ENCODE results near the gene PPM1B.
A peak's percentile ranks its signal among the peaks of the same experiment; 100 is the strongest.

The PPM1B gene

DNA sequence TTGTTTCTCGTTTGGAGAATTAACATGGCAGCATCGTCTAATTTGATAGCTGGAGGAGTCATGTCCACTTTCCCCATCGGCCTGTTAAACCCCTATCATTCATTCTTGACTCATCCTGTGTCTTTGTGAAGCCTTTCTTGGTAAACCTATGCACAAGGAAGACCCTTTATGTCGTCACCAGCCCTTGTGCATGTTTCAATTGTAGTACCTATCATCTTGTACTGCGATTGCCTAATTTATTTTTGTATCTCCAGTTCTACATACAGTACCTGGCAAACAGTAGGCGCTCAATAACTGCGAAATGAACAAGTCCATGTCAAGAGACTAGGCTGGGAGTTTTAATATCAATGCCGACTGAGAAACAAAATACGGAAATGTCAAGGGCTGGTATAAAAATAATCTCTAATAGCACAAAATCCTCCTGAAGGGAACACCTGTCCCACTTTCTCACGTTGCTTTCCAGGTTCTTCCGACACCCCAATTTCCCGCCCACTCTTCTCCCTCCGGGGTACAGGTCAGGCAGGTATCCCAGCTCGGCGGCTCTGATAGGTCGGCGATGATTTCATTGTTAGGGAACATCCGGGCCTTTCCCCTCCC lies 1.3 kb upstream of the PPM1B start:
- H3K27me3 ChIP-seq (ENCODE audit: insufficient read depth, low read depth): no peaks in the 10 kb centered on the region
- H3K9ac ChIP-seq: peak overlapping the region; percentile 59
- peaks cover 22% of the 10 kb centered on the region for H3K4me1 ChIP-seq (ENCODE audit: low read depth, poor library complexity, severe bottlenecking)
- no peaks in the 10 kb centered on the region for H3K36me3 ChIP-seq (ENCODE audit: insufficient read depth)
- peaks cover 33% of the 10 kb centered on the region for H3K79me2 ChIP-seq (ENCODE audit: insufficient read depth, low read depth)
- peak overlapping the region; percentile 94 for H3K4me2 ChIP-seq
- H3K27ac ChIP-seq: peak overlapping the region; percentile 74
- peak overlapping the region; percentile 46 for H2AFZ ChIP-seq (ENCODE audit: low read depth)
- peak overlapping the region; percentile 92 for H3K4me3 ChIP-seq (IDR thresholded peaks at IDR 0.05; ENCODE audit: insufficient read depth, low read depth, low read length)
- TF ChIP-seq, protein P1, sequence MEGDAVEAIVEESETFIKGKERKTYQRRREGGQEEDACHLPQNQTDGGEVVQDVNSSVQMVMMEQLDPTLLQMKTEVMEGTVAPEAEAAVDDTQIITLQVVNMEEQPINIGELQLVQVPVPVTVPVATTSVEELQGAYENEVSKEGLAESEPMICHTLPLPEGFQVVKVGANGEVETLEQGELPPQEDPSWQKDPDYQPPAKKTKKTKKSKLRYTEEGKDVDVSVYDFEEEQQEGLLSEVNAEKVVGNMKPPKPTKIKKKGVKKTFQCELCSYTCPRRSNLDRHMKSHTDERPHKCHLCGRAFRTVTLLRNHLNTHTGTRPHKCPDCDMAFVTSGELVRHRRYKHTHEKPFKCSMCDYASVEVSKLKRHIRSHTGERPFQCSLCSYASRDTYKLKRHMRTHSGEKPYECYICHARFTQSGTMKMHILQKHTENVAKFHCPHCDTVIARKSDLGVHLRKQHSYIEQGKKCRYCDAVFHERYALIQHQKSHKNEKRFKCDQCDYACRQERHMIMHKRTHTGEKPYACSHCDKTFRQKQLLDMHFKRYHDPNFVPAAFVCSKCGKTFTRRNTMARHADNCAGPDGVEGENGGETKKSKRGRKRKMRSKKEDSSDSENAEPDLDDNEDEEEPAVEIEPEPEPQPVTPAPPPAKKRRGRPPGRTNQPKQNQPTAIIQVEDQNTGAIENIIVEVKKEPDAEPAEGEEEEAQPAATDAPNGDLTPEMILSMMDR (conservative IDR thresholded peaks at IDR 0.05; ENCODE audit: low read depth, low read length): no peak
- H4K20me1 ChIP-seq (ENCODE audit: insufficient read depth): peaks cover 6% of the 10 kb centered on the region; the same call in 1 of the 2 replicates

DNA sequence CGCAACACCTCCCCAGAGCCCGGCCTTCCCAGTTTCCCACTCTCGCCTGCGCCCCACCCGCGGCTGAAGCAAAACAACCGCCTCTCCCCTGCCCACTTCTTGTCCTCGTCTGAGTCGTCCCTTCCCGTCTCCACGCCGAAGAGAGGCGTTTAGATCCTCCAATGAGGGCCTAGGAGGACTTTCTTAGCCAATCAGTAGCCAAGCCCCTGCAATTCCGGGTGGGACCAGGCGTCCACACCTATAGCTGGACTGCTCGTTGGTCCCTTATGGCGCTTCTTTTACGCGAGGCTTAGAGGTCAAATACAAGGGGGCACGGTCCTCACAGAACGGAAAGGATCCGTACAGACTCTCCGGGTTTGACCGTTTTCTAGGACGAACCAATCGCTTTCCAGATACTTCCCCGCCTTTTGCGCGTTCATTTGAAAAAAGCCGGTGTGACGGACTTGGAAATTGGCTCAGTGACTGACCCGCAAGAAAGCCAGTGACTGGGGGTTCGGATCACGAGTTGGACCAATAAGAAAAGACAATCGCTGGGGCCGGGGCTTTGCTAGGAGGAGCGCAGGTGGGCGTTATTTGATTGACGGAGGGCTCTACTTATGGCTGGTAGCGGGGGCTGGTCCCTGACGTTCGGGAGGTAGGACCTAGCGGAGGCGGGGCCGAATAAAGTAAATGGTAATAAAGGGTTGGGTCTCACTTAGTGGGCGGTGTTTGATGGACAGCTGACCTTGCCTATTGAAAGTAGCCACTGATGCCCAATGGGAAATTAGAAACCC lies 581 bp upstream of the PPM1B start:
- Histone ChIP-seq H3K4me1 (ENCODE audit: low read depth, poor library complexity, severe bottlenecking) (peaks cover 29% of the 10 kb centered on the region), H3K4me3 (IDR thresholded peaks at IDR 0.05; ENCODE audit: insufficient read depth, low read depth, low read length) (peak overlapping the region; percentile 92), H3K9ac (peak overlapping the region; percentile 59), H4K20me1 (ENCODE audit: insufficient read depth) (peaks cover 7% of the 10 kb centered on the region; the same call in 1 of the 2 replicates), H3K27me3 (ENCODE audit: insufficient read depth, low read depth) (no peaks in the 10 kb centered on the region), H3K27ac (peak overlapping the region; percentile 74), H3K4me2 (peak overlapping the region; percentile 94; the same call in 1 of the 2 replicates), H2AFZ (ENCODE audit: low read depth) (peak overlapping the region; percentile 46), H3K36me3 (ENCODE audit: insufficient read depth) (no peaks in the 10 kb centered on the region), H3K79me2 (ENCODE audit: insufficient read depth, low read depth) (peaks cover 40% of the 10 kb centered on the region)
- TF ChIP-seq, protein P1 (conservative IDR thresholded peaks at IDR 0.05; ENCODE audit: low read depth, low read length): no peak

DNA sequence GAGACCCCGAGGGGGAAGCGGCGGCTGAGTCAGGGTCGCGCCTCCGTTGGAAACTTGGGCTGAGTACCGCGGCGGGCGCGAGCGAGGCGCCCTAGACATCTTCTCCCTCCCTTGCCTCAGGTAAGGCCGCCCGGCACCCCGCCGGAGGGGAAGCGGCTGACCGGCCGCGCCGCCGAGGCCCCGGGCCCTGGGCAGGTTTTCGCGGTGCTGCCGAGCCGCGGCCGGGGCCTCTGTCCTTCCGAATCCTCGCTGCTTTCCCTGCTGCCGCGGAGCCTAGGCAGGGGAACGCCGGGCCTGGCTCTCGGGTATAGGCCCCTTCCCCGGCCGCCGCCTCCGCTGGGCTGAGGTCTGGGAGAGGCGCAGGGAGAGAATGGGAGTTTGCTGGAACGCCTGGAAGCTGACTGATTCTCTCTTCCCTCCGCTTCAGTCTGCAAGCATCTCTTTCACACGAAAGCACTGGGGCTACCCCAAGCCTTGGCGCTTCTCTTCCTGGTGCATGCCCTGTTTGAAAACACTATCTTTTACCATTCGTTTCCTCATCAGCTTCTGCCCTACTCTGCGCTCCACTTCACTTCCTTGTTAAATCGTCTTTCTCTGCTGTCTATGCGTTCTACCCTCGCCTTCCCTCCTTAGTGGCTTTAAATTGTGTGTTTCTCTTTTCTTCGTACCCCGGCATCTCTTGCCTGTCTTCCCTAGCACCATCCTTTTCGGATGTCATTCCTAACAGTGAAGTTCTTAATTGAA lies 652 bp downstream of the PPM1B start:
- H3K9ac ChIP-seq: peak overlapping the region; percentile 64
- no peaks in the 10 kb centered on the region for H3K27me3 ChIP-seq (ENCODE audit: insufficient read depth, low read depth)
- peak overlapping the region; percentile 38; the same call in 1 of the 2 replicates for H2AFZ ChIP-seq (ENCODE audit: low read depth)
- TF ChIP-seq, protein P1 (conservative IDR thresholded peaks at IDR 0.05; ENCODE audit: low read depth, low read length): no peak
- peak overlapping the region; percentile 92 for H3K4me3 ChIP-seq (IDR thresholded peaks at IDR 0.05; ENCODE audit: insufficient read depth, low read depth, low read length)
- H3K4me2 ChIP-seq: peak overlapping the region; percentile 78
- H3K4me1 ChIP-seq (ENCODE audit: low read depth, poor library complexity, severe bottlenecking): peaks cover 31% of the 10 kb centered on the region
- H3K79me2 ChIP-seq (ENCODE audit: insufficient read depth, low read depth): peaks cover 52% of the 10 kb centered on the region
- peak overlapping the region; percentile 42 for H3K27ac ChIP-seq
- H3K36me3 ChIP-seq (ENCODE audit: insufficient read depth): no peaks in the 10 kb centered on the region
- peaks cover 13% of the 10 kb centered on the region; the same call in 1 of the 2 replicates for H4K20me1 ChIP-seq (ENCODE audit: insufficient read depth)

DNA sequence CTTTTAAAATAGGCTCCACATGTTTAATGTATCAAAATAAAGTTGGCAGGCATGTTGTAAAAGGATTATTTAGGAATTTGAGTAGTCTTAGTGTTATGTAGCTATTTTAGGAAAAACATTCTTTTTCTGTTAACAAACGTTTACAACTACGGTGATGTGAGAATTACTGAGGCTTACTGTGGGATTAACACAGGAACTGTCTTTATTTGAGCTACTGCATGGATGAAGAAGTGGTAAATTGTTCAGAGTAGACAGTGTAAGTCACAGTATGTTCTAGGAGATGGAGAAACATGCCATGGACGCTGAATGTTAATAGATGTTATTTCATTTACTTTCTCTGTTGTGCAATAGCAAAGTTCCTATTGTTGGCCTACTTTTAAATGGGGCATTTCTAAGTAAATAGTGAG lies 1.6 kb downstream of the PPM1B start:
- H3K4me2 ChIP-seq: peak overlapping the region; percentile 78
- H3K36me3 ChIP-seq (ENCODE audit: insufficient read depth): no peaks in the 10 kb centered on the region
- peaks cover 38% of the 10 kb centered on the region for H3K4me1 ChIP-seq (ENCODE audit: low read depth, poor library complexity, severe bottlenecking)
- TF ChIP-seq, protein P1 (conservative IDR thresholded peaks at IDR 0.05; ENCODE audit: low read depth, low read length): no peak
- H3K79me2 ChIP-seq (ENCODE audit: insufficient read depth, low read depth): peaks cover 62% of the 10 kb centered on the region
- no peak overlapping the region for H3K4me3 ChIP-seq (IDR thresholded peaks at IDR 0.05; ENCODE audit: insufficient read depth, low read depth, low read length)
- no peak overlapping the region for H2AFZ ChIP-seq (ENCODE audit: low read depth)
- H4K20me1 ChIP-seq (ENCODE audit: insufficient read depth): peaks cover 13% of the 10 kb centered on the region; the same call in 1 of the 2 replicates
- H3K27me3 ChIP-seq (ENCODE audit: insufficient read depth, low read depth): no peaks in the 10 kb centered on the region
- peak overlapping the region; percentile 64; the same call in 1 of the 2 replicates for H3K9ac ChIP-seq
- H3K27ac ChIP-seq: peak overlapping the region; percentile 42; the same call in 1 of the 2 replicates

Measured in KMS-11 (cell line).